Progenitor cell of endocrine pancreas (in vitro differentiated cells): ENCODE results near the gene ADGRG4. TPM values are rescaled to one million over a fixed set of nuclear protein-coding genes. Genes with fewer than 3 reads are reported as not detected.

Source experiments
- DNase-seq: peaks from one replicate; pipeline ENCODE4 v3.0.0; 2021; ENCODE audit warnings: low spot score; ENCODE audit not compliant: unreplicated experiment
- H3K27ac Mint-ChIP-seq: 2 replicates; pipeline ENCODE4 v1.8.0; 2021; ENCODE audit warnings: mild to moderate bottlenecking, moderate library complexity, mixed read lengths
- H3K27me3 Mint-ChIP-seq: 2 replicates; pipeline ENCODE4 v1.8.0; 2021; ENCODE audit warnings: mixed read lengths
- H3K36me3 Mint-ChIP-seq: 2 replicates; pipeline ENCODE4 v1.8.0; 2022; ENCODE audit warnings: mixed read lengths; ENCODE audit not compliant: insufficient read depth
- H3K4me1 Mint-ChIP-seq: 2 replicates; pipeline ENCODE4 v1.8.0; 2021; ENCODE audit warnings: low read depth, mixed read lengths
- H3K4me3 Mint-ChIP-seq: 2 replicates; pipeline ENCODE4 v1.8.0; 2021; ENCODE audit warnings: low read depth, mild to moderate bottlenecking, moderate library complexity, mixed read lengths
- H3K9me3 Mint-ChIP-seq: 2 replicates; pipeline ENCODE4 v1.8.0; 2021; ENCODE audit warnings: low read depth, mixed read lengths
- CTCF ChIP-seq: fragments of 200-600 bp; sonication (generic); IDR thresholded peaks from one replicate; pipeline ENCODE4 v1.5.0; 2021; ENCODE audit warnings: antibody characterized with exemption, mild to moderate bottlenecking; ENCODE audit not compliant: unreplicated experiment
- total RNA-seq: library from RNA; stranded (reverse); gene quantifications from 2 replicates; pipeline ENCODE4 v1.2.1, GENCODE V29; 2021

The ADGRG4 gene
- total RNA-seq, 1 donor from 2014 or later: 2.7 TPM

- H3K36me3 Mint-ChIP-seq: no peaks in the 10 kb centered on the region
- H3K4me1 Mint-ChIP-seq: no peaks in the 10 kb centered on the region
- no peak overlapping the region for H3K4me3 Mint-ChIP-seq
- no peak overlapping the region for H3K27ac Mint-ChIP-seq
- no peaks in the 10 kb centered on the region for H3K27me3 Mint-ChIP-seq
- TF ChIP-seq CTCF: no peak
- no peak for DNase-seq
- H3K9me3 Mint-ChIP-seq: peaks cover 10% of the 10 kb centered on the region
These were observed 45.7 kb downstream of the ADGRG4 start for GRCh38 chrX:136346506-136346905.

GRCh38 chrX:136347706-136348105 lies 46.9 kb downstream of the ADGRG4 start:
- no peaks in the 10 kb centered on the region for H3K4me1 Mint-ChIP-seq
- DNase-seq: no peak
- no peak for TF ChIP-seq CTCF
- H3K4me3 Mint-ChIP-seq: no peak overlapping the region
- no peak overlapping the region for H3K27ac Mint-ChIP-seq
- H3K27me3 Mint-ChIP-seq: no peaks in the 10 kb centered on the region
- H3K9me3 Mint-ChIP-seq: peaks cover 11% of the 10 kb centered on the region
- H3K36me3 Mint-ChIP-seq: no peaks in the 10 kb centered on the region

- Mint-ChIP-seq H3K4me3 (no peak overlapping the region), H3K27ac (no peak overlapping the region), H3K27me3 (no peaks in the 10 kb centered on the region), H3K36me3 (no peaks in the 10 kb centered on the region), H3K9me3 (peaks cover 12% of the 10 kb centered on the region), H3K4me1 (no peaks in the 10 kb centered on the region)
- DNase-seq: no peak
- TF ChIP-seq CTCF: no peak
These were observed 52.8 kb downstream of the ADGRG4 start for GRCh38 chrX:136353526-136354093.

GRCh38 chrX:136354201-136354600 lies 53.4 kb downstream of the ADGRG4 start:
- no peak for DNase-seq
- no peak overlapping the region for H3K4me3 Mint-ChIP-seq
- TF ChIP-seq CTCF: no peak
- H3K9me3 Mint-ChIP-seq: peaks cover 14% of the 10 kb centered on the region
- no peaks in the 10 kb centered on the region for H3K36me3 Mint-ChIP-seq
- no peaks in the 10 kb centered on the region for H3K27me3 Mint-ChIP-seq
- H3K27ac Mint-ChIP-seq: no peak overlapping the region
- H3K4me1 Mint-ChIP-seq: no peaks in the 10 kb centered on the region

GRCh38 chrX:136369377-136369776 lies 68.6 kb downstream of the ADGRG4 start:
- H3K27me3 Mint-ChIP-seq: no peaks in the 10 kb centered on the region
- no peak for DNase-seq
- H3K27ac Mint-ChIP-seq: no peak overlapping the region
- H3K9me3 Mint-ChIP-seq: peaks cover 3% of the 10 kb centered on the region
- H3K4me1 Mint-ChIP-seq: no peaks in the 10 kb centered on the region
- H3K4me3 Mint-ChIP-seq: no peak overlapping the region
- H3K36me3 Mint-ChIP-seq: no peaks in the 10 kb centered on the region
- TF ChIP-seq CTCF: no peak
